ENCODE results near the gene PLA2G4F.

DNA sequence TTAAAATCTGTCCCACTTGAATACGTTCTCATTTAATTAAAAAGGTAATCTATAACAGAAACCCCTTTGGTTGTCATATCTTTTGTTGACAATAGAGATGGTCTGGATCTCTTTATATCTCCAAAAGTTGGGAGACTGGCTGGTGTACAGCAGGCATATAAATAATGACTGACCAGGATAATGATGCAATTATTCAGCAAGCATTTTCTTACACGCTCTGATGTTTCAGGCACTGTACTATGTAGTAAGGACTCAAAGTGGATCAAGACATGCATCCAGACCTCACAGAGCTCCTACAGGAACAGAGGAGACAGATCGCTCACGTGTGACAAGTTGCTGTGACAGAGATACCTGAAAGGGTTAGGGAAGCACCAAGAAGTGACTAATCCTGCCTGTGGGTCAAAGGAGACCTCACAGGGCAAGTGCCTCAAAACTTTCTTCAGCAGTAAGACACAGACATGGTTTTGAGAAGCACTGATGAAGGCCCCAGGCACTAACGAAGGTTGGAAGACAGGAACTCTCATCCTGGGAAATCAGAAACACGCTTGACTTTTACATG is 26.0 kb upstream of the PLA2G4F start:
- TF ChIP-seq EZH2phosphoT487 (IDR thresholded peaks at IDR 0.05; ENCODE audit: borderline replicate concordance, low read depth, low read length) (no peak), CTCF (conservative IDR thresholded peaks at IDR 0.05; ENCODE audit: low read length) (no peak)

Measured in OCI-LY7 (cell line).